Measurements from ENCODE around the gene IL2RA. TPM values are rescaled to one million over a fixed set of nuclear protein-coding genes. Genes with fewer than 3 reads are reported as not detected.

IL2RA gene
- total and polyA plus RNA-seq, 2 donors from 2014 or later: 0.54 to 11.9 TPM

DNA sequence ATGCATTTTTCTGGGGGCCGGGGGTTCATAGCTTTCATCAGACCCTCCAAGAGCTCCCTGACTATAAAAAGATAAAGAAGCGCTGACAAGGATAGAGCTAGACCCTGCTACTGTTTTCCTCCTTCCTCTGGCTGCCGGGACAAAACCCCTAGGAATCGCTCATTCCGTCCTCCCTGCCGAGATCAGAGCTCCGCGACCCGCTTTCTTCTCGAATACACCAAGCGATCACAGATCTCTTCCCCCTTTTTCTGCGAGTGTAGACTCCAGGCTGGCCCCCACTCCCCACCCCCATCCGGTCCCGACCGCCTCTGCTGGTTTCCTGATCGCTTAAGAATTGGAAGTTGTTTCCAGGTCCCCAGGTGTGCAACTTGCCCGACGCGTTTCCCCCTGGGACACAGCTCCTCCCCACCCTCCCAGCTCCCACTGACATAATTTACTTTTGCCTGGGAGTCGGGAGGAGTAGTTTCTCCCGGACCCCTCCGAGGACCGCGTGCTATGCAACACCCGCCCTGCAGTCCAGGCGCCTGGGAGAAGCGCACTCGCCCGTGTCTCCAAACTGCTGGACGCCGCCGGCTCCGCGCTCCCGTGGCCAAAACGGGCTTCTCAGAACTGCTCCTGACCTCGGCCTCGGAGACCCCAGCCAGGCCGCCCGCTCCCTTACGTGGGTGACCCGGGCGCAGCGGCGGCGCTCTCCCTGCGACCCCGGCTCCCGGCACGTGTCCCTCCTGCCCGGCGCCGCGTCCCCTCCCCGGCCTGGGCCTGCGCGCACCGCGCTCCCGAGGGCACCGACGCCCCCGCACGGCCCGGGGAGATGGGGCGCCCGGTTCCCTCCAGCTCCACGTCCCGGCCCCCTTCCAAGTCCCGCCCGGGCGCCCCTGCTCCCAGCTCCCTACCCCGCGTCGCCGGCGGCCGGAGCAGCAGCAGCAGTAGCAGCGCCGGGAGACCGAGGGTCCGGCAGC lies 85.4 kb downstream of the IL2RA start:
- Histone ChIP-seq H3K36me3 (ENCODE audit: control insufficient read depth in 2 of 3, insufficient read depth in 3 of 3, low read length in 3 of 3) (no peaks in the 10 kb centered on the region), H3K9me3 (ENCODE audit: control insufficient read depth in 2 of 3, insufficient read depth in 1 of 3, low read length in 3 of 3) (no peaks in the 10 kb centered on the region), H3K27ac (ENCODE audit: low read depth in 2 of 2, low read length in 2 of 2) (peak overlapping the region; percentile 88 to 96), H3K27me3 (ENCODE audit: control insufficient read depth, insufficient read depth, low read length) (peaks cover 2% of the 10 kb centered on the region), H3K4me3 (ENCODE audit: low read length in 3 of 3) (peak overlapping the region; percentile 6 to 88 (median 63)), H3K4me1 (ENCODE audit: control insufficient read depth in 2 of 3, insufficient read depth in 2 of 3, low read depth in 1 of 3, low read length in 3 of 3) (no peaks in the 10 kb centered on the region), H3K9ac (ENCODE audit: low read length in 3 of 3) (peak overlapping the region in 1 of 3 donors; percentile 73)
- no peak for FAIRE-seq
- TF ChIP-seq, protein P1, sequence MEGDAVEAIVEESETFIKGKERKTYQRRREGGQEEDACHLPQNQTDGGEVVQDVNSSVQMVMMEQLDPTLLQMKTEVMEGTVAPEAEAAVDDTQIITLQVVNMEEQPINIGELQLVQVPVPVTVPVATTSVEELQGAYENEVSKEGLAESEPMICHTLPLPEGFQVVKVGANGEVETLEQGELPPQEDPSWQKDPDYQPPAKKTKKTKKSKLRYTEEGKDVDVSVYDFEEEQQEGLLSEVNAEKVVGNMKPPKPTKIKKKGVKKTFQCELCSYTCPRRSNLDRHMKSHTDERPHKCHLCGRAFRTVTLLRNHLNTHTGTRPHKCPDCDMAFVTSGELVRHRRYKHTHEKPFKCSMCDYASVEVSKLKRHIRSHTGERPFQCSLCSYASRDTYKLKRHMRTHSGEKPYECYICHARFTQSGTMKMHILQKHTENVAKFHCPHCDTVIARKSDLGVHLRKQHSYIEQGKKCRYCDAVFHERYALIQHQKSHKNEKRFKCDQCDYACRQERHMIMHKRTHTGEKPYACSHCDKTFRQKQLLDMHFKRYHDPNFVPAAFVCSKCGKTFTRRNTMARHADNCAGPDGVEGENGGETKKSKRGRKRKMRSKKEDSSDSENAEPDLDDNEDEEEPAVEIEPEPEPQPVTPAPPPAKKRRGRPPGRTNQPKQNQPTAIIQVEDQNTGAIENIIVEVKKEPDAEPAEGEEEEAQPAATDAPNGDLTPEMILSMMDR (IDR thresholded peaks at IDR 0.05; ENCODE audit: borderline replicate concordance, extremely low read depth, insufficient read depth): no peak
- peak; percentile 57 to 88 (median 68) for DNase-seq
- intact Hi-C loops (cut with DNase I): no loop called here

DNA sequence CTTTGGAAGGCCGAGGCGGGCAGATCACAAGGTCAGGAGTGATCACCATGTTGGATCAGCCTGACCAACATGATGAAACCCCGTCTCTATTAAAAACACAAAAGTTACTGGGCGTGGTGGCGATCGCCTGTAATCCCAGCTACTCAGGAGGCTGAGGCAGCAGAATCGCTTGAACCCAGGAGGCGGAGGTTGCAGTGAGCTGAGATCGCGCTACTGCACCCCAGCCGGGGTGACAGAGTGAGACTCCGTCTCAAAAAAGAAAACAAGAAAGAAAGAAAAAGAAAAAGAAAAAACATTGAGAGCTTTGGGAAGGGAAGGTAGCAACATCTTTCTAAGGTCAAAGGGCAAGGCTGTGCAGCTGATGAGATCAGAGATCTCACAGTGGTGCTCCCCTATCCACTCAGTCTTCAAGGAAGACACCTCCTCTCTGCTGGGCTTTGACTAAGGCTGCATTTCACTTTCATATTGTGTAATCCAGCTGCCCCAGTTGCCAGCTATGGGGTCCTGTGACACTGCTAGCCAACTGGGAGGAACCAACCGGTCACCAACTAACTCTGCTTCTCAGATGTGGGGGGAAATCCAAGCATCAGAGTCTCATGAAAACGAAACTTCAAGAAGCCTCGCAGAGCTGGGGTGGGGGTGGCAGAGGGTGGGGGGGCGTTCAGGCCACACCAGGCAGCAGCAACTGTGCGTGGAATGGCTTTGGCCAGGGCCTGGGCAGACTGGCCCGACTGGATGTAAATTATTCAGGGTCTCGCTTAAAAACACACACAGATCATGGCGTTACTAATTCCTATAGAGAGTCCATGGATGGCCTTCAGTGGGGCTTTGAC lies 86.3 kb downstream of the IL2RA start:
- Histone ChIP-seq H3K9me3 (ENCODE audit: control insufficient read depth in 2 of 3, insufficient read depth in 1 of 3, low read length in 3 of 3) (no peaks in the 10 kb centered on the region), H3K27me3 (ENCODE audit: control insufficient read depth, insufficient read depth, low read length) (peaks cover 2% of the 10 kb centered on the region), H3K36me3 (ENCODE audit: control insufficient read depth in 2 of 3, insufficient read depth in 3 of 3, low read length in 3 of 3) (no peaks in the 10 kb centered on the region), H3K27ac (ENCODE audit: low read depth in 2 of 2, low read length in 2 of 2) (peak overlapping the region; percentile 88 to 96), H3K4me3 (ENCODE audit: low read length in 3 of 3) (peak overlapping the region in 2 of 3 donors; percentile 63 to 88), H3K9ac (ENCODE audit: low read length in 3 of 3) (peak overlapping the region in 1 of 3 donors; percentile 73), H3K4me1 (ENCODE audit: control insufficient read depth in 2 of 3, insufficient read depth in 2 of 3, low read depth in 1 of 3, low read length in 3 of 3) (no peaks in the 10 kb centered on the region)
- FAIRE-seq (no peak), DNase-seq (no peak)
- TF ChIP-seq, protein P1 (IDR thresholded peaks at IDR 0.05; ENCODE audit: borderline replicate concordance, extremely low read depth, insufficient read depth): no peak
- intact Hi-C loops (cut with DNase I): no loop called here

DNA sequence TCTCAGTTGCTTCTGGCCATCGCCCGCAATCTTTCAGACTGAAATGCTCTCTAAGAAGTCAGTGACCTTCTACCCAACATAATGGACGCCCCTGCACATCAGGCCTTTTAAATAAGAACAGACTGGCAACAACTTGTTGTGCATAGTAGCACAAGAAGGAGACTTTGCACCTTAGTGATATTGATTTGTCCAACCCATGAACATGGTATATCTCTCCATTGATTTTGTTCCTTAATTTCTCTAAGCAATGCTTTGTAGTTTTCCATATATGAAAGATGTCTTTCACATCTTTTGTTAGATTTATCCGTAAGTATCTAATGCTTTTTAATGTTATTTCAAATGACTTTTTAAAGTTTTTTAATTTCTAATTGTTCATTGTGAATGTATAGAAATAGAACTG lies 89.1 kb downstream of the IL2RA start:
- Histone ChIP-seq H3K4me1 (ENCODE audit: control insufficient read depth in 2 of 3, insufficient read depth in 2 of 3, low read depth in 1 of 3, low read length in 3 of 3) (no peaks in the 10 kb centered on the region), H3K9me3 (ENCODE audit: control insufficient read depth in 2 of 3, insufficient read depth in 1 of 3, low read length in 3 of 3) (no peaks in the 10 kb centered on the region), H3K36me3 (ENCODE audit: control insufficient read depth in 2 of 3, insufficient read depth in 3 of 3, low read length in 3 of 3) (no peaks in the 10 kb centered on the region), H3K4me3 (ENCODE audit: low read length in 3 of 3) (no peak overlapping the region), H3K27ac (ENCODE audit: low read depth in 2 of 2, low read length in 2 of 2) (no peak overlapping the region), H3K9ac (ENCODE audit: low read length in 3 of 3) (no peak overlapping the region), H3K27me3 (ENCODE audit: control insufficient read depth, insufficient read depth, low read length) (no peaks in the 10 kb centered on the region)
- intact Hi-C loops (cut with DNase I): no loop called here
- DNase-seq (no peak), FAIRE-seq (no peak)
- TF ChIP-seq, protein P1 (IDR thresholded peaks at IDR 0.05; ENCODE audit: borderline replicate concordance, extremely low read depth, insufficient read depth): no peak

All from kidney (tissue), 14 donors.